Measurements from ENCODE around the gene TMPRSS2.

The TMPRSS2 gene

DNA sequence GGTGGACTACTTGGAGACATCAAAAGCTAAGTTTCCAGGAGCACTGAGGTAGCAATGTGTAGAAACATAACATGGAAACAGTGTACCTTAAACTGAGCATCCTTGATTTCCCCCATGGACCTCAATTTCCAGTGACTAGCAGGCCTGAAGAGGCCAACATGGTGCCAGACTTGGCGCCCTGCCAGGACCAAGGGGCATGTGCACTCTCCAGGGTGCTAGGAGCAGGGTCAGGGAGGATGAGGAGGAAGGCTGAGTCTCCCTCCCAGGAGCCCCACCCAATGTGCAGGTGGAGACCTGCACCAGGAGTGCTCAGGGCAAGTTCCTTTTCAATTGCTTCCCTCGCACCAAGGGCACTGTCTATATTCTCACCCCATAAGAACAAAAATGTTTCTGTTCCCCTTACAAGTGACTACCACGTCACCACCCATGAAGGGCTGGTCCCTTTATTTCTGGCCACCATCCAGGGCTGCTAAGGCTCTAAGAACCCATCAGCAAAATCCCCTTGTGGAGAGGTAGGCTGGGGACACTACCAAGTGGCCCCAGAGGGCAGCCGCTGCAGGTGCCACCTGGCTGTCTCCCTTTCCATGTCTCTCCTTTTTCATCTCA, 42.7 kb downstream of the TMPRSS2 start:
- TF ChIP-seq FOXP2 (optimal IDR thresholded peaks at IDR 0.05; ENCODE audit: borderline replicate concordance, extremely low read depth, extremely low read length, insufficient read depth) (no peak), POLR2AphosphoS5 (IDR thresholded peaks at IDR 0.05; ENCODE audit: low read depth, low read length) (no peak), TAF1 (IDR thresholded peaks at IDR 0.05; ENCODE audit: borderline replicate concordance, insufficient read depth, low read length) (no peak), SIN3A (IDR thresholded peaks at IDR 0.05; ENCODE audit: borderline replicate concordance, insufficient read depth, low read length) (no peak)
- TF ChIP-seq, protein P1, sequence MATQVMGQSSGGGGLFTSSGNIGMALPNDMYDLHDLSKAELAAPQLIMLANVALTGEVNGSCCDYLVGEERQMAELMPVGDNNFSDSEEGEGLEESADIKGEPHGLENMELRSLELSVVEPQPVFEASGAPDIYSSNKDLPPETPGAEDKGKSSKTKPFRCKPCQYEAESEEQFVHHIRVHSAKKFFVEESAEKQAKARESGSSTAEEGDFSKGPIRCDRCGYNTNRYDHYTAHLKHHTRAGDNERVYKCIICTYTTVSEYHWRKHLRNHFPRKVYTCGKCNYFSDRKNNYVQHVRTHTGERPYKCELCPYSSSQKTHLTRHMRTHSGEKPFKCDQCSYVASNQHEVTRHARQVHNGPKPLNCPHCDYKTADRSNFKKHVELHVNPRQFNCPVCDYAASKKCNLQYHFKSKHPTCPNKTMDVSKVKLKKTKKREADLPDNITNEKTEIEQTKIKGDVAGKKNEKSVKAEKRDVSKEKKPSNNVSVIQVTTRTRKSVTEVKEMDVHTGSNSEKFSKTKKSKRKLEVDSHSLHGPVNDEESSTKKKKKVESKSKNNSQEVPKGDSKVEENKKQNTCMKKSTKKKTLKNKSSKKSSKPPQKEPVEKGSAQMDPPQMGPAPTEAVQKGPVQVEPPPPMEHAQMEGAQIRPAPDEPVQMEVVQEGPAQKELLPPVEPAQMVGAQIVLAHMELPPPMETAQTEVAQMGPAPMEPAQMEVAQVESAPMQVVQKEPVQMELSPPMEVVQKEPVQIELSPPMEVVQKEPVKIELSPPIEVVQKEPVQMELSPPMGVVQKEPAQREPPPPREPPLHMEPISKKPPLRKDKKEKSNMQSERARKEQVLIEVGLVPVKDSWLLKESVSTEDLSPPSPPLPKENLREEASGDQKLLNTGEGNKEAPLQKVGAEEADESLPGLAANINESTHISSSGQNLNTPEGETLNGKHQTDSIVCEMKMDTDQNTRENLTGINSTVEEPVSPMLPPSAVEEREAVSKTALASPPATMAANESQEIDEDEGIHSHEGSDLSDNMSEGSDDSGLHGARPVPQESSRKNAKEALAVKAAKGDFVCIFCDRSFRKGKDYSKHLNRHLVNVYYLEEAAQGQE (IDR thresholded peaks at IDR 0.05; ENCODE audit: insufficient read depth in 1 of 2, low read depth in 2 of 2, low read length in 2 of 2) = no peak

DNA sequence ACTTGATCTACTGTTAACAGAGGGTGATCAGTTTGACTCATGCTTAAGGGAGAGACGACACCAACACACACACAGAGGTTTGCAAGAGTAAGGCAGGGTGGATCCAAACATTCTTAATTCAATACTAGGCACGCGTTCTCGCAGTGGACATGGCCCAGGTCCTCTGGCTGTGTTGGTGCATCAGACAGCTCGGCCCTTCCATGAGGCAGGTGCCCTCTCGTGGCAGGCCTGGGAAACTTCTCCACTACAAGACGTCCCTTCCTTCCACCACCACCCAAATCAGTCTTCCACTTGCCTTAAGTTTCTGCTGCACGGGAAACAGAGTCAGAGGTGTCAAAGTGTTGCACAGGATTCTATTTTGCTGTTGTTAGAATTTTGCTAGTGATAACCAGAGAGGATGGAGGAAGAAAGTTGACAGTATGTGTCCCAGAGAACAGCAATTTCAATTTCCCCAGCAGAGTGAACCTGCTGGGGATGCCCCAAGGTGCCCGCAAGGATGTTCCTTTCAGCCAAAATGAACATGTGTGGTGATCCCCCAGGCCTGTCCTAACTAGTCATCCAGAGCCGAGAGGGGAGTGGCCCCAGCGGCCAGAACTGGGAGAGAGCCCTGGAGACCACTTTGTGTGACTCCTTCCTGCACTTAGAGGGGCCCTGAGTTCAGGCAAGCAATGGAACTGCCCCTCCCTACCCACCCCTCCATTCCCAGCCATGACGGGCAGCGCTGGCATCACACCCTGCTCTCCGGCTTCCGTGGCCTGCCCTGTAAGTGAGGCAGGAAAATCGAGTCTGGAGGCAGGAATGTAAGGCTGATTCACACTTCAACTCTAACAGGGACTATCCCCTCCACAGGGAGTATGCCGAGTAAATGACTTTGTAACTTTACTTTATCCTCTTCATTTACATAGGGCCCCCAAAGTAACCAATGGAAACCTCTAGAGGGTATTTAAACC, 47.1 kb downstream of the TMPRSS2 start:
- TF ChIP-seq POLR2AphosphoS5 (IDR thresholded peaks at IDR 0.05; ENCODE audit: low read depth, low read length) = no peak
- TF ChIP-seq TAF1 (IDR thresholded peaks at IDR 0.05; ENCODE audit: borderline replicate concordance, insufficient read depth, low read length) = no peak
- TF ChIP-seq, protein P1 (IDR thresholded peaks at IDR 0.05; ENCODE audit: insufficient read depth in 1 of 2, low read depth in 2 of 2, low read length in 2 of 2) = no peak
- no peak for TF ChIP-seq FOXP2 (optimal IDR thresholded peaks at IDR 0.05; ENCODE audit: borderline replicate concordance, extremely low read depth, extremely low read length, insufficient read depth)
- no peak for TF ChIP-seq SIN3A (IDR thresholded peaks at IDR 0.05; ENCODE audit: borderline replicate concordance, insufficient read depth, low read length)

DNA sequence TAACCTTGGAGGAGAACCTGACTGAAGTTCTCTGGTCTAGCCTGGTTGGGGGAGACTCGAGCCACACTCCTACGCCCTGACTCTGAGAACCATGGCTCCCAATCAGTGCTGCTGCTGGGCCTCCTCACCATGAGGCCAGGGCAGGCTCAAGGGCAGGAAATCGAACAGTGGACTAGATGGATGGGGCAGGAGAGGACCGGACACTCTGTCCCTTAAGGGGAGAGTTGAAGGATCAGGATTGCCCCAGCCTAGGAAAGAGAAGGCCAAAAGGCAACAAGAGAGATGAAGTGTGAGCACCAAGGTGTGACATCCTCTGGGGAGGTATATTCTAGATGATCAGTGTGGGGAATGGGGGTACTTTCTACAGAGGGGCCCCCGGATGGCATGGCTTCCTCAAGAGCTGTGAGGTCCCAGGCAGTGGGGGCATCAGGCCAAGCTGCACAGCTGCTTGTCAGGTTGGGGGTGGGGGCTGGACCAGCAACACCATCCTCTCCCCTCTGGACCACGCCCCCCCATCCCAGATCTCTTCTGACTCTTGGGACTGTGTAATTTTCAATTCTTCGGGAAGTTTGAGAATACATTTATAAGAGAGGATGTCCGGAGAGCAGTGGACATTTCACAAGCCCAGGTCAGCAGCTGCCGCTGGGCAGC, 47.9 kb downstream of the TMPRSS2 start:
- TF ChIP-seq POLR2AphosphoS5 (IDR thresholded peaks at IDR 0.05; ENCODE audit: low read depth, low read length) (no peak), SIN3A (IDR thresholded peaks at IDR 0.05; ENCODE audit: borderline replicate concordance, insufficient read depth, low read length) (no peak), FOXP2 (optimal IDR thresholded peaks at IDR 0.05; ENCODE audit: borderline replicate concordance, extremely low read depth, extremely low read length, insufficient read depth) (no peak), TAF1 (IDR thresholded peaks at IDR 0.05; ENCODE audit: borderline replicate concordance, insufficient read depth, low read length) (no peak)
- TF ChIP-seq, protein P1 (IDR thresholded peaks at IDR 0.05; ENCODE audit: insufficient read depth in 1 of 2, low read depth in 2 of 2, low read length in 2 of 2) = no peak

DNA sequence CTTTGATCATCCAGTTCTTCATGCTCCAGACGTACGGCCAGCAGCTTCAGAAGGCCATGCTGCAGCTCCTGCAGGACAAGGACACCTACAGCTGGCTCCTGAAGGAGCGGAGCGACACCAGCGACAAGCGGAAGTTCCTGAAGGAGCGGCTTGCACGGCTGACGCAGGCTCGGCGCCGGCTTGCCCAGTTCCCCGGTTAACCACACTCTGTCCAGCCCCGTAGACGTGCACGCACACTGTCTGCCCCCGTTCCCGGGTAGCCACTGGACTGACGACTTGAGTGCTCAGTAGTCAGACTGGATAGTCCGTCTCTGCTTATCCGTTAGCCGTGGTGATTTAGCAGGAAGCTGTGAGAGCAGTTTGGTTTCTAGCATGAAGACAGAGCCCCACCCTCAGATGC, 49.4 kb downstream of the TMPRSS2 start:
- TF ChIP-seq FOXP2 (optimal IDR thresholded peaks at IDR 0.05; ENCODE audit: borderline replicate concordance, extremely low read depth, extremely low read length, insufficient read depth) (no peak), TAF1 (IDR thresholded peaks at IDR 0.05; ENCODE audit: borderline replicate concordance, insufficient read depth, low read length) (no peak), SIN3A (IDR thresholded peaks at IDR 0.05; ENCODE audit: borderline replicate concordance, insufficient read depth, low read length) (no peak), POLR2AphosphoS5 (IDR thresholded peaks at IDR 0.05; ENCODE audit: low read depth, low read length) (no peak)
- TF ChIP-seq, protein P1 (IDR thresholded peaks at IDR 0.05; ENCODE audit: insufficient read depth in 1 of 2, low read depth in 2 of 2, low read length in 2 of 2) = no peak
